Measurements from ENCODE around the gene APOD.

APOD gene

DNA sequence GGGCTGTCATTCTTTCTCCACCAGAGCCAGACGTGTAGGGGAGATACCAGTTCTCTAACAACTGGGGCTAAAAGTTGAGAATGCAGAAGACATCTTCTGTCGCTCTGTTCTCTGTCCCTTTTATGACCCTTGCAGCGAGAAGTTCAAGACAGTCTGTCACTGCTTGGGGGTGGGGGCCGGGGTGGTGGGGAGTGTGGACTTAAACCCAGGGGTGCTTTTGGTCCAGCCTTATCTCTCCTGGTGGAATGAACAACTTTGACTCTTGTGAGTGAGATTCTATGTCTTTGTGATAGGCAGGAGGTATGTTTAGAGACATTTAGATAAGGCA lies 767 bp upstream of the APOD start:
- DNase-seq, result no peak

DNA sequence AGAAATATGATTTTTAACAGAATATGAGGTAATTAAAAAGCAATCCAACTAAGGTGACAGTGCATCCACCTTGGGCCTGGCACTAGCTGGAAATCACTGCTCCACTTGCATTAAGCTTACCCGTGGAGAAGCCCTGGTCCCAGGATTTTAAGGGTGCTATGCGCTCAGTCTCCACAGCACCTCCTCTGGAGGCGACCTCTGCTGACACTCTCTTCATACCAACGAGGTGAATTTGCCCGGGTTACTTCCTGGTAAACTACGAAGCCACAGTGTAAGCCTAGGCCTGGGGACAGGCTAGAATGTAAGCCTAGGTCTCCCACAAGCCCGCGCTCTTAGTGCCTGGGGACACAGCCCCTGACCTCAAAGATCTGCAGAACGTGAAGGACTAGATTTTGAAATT lies 793 bp downstream of the APOD start:
- no peak for DNase-seq

DNA sequence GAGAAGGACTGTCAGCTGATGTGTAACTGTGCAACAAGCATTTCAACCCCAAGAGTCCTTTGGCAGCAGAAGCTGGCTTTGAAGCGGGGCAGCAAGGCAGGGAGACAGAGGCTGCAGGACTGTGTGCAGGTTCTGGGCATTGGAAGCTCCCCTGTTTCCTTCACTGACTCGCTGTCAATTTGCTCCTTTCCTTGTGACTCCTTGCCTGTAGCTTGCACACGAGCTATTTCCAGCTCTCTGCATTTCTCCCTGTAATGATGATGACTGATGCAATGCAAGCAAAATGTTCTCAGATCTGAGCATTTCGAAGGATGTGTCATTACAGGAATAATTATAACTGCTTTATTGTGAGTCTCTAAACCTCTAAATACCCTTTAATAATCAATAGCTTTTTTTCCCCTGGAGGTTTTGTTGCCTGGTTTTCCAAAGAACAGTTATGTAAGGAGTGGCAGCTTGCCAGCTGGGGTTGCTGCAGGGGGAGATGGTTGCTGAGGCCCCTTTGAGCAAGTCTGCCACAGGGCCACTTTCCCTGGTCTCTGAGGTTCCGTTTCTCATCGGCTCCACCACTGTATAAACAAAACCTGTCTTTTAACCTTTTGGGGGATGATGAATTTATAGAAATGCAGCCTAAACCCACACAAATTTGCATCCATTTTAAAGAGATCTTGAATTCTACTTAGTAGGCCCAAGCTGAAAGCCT lies 2.8 kb downstream of the APOD start:
- DNase-seq, result no peak

DNA sequence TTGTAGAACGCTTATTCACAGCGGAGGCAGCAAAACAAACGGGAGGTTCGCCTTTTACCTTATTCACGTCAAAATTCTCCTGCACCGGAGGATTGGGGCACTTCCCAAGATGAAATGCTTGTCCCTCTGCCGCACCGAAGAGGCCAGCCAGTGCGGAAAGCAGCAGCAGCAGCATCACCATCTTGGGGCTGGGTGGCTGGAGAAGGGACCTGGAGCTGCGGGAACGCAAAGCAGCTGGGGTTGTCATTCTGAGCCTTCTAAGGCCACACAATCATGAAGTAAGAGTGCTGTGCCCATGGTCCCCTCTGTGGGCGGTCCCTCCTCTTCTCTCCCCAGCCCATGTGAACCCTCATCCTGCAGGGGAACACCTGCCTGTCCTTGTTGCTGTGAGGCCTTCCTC lies 4.5 kb downstream of the APOD start:
- no peak for DNase-seq

DNA sequence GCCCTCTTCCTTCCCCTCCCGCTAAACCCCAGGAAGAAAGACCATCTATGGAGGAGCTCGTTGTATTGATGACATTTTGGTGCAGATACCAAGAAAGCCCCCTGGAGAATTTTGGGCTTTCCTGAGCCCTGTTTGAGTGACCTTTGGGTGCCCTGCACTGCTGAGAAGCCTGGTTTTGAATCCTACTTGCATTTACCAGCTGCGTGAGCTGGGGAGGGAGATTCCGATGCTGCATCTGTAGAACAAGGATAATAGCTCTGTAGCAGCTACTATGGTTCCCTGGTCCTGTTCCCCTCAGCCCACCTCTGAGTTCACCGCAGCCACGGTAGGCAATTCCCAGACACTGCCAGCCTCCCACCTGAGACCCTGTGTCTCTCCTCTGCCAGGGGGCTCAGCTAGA lies 5.2 kb downstream of the APOD start:
- no peak for DNase-seq

DNA sequence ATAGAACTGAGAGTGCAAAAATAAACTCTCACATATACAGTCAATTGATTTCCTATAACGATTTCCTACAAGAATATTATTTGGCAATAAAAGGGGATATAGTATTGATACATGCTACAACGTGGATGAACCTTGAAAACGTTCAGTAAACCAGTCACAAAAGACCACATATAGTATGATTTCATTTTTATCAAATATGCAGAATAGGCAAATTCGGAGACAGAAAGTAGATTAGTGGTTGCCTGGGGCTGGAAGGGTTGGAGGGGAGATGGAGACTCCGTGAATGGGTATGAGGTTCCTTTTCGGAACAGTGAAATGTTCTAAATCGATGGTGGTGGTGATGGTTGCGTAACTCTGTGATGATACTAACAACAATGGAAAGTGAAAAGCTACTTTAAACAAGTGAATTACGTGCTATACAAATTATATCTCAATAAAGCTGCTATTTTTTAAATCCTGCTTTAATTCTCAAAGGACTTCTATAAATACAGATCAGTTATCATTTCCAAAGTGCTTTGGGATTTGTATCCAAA lies 6.0 kb downstream of the APOD start:
- no peak for DNase-seq

DNA sequence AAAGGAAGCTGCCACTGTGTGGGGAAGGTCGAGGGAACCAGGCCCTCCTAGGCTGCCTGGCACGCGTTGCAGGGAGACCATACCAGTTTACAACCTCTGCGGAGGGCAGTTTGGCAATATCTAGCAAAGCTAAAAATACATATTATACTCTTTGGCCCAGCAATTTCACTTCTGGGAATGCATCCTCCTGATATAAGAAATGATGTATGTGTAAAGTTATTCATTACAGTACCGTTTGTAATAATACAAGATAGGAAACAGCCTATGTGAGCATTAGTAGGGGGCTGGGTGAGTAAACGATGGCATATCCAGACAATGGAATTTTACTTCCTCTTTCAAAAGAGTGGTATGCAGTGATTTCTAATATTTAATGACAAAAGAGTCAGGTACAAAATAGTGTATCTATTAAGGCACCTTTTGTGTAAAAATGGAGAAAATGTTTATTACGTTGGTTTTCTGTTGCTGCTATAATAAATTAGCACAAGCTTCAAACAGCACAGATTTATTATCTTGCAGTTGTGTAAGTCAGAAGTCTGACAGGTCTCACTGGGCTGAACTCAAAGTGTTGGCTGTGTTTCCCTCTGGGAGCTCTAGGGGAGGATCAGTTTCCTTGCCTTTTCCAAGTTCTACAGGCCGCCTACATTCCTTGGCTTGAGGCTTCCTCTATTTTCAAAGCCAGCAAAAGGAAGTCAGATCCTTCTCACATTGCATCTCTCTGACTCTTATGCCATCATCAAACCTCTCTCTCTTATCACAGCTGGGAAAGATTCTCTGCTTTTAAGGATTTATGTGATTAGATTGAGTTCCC lies 9.0 kb downstream of the APOD start:
- DNase-seq, result no peak

DNA sequence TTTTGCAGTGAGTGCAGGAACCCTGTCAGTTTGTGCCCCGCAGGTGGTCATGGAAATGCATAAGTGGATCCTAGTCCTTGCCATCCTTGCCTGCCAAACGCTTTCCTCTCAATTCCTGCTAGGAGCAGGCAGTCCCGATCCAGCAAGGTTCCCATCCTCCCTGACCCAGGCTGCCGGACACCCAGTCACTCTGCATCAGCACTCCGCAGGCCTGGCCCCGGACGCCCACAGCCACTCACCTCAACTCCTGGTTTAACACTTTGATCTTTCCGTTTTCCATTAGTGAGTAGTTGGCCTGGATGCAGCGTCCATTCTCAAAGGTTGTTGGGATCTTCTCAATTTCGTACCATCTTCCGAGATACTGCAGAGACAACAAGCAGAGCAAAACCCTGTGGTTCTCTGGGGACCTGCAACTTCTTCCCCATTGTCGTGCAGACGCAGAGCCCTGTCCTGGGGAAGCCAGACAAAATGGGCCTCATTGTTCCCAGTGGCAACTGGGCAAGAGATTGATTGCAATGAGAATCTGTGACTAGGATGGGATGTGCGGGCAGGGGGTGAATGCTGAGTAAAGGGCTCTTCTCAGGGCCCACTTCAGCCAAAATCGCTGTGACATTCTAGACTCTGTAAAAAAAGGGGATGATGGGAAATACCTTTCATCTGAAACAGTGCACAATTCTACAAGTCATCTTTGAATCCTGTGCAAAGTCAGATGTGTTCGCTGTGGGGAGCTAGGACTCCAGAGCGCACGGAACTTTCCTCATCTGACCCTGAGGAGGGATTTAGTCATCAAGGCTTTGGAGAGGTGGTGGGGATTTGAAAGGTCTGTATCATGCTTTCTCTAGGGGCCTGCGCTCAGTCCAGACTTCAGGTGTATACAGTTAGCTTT lies 9.9 kb downstream of the APOD start:
- no peak for DNase-seq

DNA sequence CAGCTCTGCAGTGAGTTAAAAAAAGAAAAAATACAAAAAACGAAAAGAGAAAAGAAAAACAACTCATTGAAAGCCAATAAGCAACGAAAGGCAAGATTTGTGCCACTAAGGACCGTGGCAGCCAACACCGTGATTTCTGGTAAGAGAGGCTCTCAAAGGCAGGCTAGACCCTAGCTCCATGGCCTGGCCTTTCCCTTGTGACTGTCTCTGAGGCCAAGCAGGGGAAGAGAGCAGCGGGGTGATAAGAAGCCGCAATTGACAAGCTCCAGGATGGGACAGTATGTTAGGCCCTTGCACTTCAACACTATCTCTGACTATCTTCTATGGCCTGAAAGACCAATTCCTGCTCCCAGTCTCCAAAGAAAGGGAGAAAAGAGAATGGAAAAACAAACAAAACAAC lies 12.4 kb downstream of the APOD start:
- no peak for DNase-seq

DNA sequence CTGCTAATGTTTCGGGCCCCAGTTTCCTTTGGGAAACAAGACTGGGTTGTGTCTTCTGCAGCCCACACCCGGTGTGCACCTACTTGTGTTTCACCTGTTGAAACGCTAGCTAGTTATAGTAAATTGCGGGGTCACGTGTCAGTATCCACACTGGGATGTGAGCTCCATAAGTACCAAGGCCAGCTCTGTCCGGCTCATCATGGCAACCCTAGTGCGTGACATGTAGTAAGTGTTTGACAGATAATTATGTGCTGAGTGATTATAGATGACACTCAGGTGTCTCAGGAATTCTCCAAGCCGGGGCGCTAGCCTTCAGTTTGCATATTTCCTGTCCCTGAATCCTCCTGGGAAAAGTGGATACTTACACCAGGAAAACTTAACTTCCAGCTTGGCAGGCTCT lies 12.8 kb downstream of the APOD start:
- DNase-seq, result no peak

DNA sequence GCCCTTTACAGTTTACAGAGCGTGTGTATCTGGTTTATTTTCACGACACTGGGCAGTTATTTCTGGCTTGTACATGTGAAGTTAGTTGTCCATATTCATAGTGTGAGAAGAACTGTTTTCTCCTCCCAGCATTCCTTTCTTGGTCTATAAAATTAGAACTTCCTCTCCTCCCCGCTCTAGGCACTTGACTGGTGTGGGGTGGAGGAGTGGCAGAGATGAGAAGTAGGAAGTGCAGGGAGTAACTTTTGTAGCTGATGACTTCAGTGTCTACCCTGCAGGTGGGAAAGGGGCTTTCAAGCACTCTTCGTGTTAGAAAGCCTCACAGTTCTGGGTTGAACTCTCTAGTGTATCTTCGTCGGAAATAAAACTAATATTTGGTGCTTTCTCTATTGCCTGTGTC lies 13.4 kb downstream of the APOD start:
- DNase-seq, result no peak

DNA sequence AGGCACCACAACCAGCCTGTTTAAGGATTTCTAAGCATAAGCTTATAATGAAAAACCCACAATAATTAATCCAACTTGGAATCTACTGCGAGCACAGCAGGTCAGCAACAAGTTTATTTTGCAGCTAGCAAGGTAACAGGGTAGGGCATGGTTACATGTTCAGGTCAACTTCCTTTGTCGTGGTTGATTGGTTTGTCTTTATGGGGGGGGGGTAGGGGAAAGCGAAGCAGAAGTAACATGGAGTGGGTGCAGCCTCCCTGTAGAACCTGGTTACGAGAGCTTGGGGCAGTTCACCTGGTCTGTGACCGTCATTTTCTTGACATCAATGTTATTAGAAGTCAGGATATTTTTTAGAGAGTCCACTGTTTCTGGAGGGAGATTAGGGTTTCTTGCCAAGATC lies 15.1 kb downstream of the APOD start:
- no peak for DNase-seq

DNA sequence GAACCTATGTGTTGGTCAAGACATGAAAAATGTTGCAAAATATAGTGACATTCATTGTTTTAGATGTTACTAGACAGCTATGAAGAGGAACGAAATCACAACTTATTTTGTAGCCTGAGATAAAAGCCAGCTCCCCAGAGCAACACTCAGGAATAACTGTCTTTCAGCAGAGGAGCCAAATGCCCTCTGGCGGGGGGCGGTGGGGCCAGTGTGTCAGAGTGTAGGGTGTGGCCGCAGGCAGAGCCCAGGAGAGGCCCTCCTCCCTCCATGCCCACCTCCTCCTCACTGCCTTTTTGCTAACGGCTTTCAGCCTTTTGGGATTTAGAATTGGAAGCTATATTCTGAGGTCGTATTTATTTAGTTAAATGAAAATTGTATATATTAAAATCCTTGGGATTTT lies 16.9 kb downstream of the APOD start:
- no peak for DNase-seq

DNA sequence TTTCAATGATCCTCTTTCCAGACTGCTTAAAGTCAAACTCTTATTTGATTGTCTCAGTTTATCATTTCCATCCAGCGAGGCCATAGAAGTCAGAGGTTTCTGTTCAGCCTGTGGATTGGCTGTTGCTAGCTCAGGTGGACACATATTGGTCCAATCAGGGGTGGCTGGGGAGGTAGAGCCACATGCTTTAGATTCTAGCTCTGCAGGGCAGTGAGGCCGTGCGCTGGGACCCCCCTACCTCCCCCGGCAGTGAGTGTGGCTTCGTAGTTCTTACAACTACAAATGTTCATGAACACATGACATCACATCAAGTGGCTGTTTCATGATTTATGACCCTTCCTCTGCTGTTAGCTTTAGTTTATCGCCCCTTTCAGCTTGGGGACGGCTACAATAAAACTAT lies 18.0 kb downstream of the APOD start:
- DNase-seq, result no peak

DNA sequence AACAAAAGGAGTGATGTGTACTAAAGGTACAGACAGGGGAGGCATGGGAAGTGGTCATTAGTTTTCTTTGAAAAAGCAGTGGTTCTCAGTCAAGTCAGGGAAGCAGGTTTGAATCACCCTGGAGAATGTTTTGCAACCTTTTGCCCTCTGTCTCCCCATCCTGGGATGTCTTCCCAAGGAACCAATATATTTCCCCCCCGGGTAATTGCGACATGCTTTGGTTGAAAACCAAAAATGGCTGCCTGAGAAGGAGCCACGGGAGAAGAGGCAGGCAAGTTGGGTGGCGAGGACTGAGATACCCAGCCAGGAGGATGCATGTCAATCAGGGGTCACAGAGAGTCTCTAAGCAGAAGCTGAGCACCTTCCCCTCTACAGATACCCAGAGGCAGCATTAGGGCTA lies 20.4 kb downstream of the APOD start:
- no peak for DNase-seq

DNA sequence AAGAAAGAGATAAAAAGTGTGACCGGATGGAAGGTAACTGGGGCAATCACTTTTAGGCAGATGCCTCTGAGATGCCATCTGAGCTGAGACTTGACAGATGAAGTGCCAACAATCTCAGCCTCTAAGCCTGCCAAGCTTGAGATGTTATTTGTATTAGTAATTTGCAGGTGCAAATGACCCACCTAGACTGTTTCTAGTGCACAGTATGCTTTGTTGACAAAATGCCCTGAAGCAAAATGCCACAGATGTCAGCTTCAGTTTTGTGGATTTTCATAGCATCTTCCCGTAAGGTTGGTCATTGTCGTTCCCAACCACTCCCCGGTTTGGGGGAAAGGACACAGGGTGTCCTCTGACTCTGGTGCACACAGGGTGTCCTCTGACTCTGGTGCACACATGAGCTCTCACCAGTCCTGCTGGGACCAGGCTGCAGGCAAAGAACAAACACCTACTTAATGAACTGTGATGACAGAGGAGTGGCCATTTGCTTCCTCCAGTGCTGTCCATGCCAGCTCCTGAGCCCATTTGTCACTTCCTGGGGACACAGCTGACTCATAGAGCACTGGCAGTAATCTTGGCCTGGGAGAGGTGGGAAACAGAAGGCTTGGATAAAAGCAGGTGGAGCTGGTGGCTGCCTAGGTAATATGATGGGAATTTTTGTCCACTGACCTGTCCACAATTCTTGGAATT lies 23.9 kb downstream of the APOD start:
- no peak for DNase-seq

DNA sequence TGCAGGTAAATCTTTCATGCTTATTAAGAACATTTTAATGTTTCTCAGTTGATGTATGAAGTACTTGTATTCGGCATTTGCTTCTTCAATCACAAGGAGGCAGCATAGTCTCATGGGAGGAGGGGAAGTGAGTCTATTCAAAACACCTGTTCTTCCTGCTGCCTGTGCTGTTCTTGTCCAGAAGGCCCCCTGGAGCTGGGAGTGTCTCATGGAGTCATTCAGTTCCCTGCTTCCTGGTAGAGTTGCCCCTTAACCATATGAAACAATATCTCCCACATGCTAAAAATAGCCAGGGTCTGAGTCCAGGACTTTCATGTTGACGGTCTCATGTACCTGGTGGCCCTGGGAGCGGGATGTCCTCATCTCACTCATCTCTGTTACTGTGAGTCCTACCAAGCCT lies 25.1 kb downstream of the APOD start:
- DNase-seq, result peak; percentile 46 to 73

DNA sequence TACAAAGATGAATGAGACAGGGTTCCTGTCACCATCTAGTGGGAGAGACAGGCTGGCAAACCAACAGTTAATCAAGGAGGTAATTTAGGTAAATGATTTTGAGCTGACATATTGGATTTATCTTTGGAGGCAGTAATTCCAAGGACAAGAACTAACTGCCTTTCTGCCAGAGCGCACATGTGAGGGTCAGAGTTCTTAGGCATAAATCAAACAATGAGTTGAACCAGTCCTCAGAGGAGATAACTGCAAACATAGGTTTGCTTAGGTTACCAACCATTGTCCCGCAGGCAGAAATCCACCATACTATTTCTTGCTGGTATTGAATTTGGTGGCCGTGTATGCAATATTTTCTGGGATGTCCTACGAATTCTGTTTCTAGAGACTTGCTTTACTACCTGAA lies 26.4 kb downstream of the APOD start:
- DNase-seq, result no peak

DNA sequence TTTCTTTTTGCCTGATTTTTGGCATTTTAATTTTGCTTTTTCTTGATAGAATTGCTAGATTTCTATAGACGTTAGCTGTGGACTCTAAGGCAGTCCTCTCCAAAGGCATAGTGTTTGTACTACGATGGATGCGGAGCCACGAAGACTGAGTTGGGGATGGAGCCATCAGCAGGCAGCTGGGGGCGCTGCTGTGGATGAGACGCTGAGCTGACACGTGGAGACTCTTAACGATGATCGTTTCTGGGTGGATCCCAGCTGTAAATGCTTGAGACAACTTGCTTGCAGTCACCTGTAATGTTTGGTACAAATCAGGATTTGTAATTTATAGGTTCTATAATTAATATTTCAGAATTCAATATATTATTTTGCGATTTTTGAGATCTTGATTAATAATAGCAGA lies 27.4 kb downstream of the APOD start:
- no peak for DNase-seq

DNA sequence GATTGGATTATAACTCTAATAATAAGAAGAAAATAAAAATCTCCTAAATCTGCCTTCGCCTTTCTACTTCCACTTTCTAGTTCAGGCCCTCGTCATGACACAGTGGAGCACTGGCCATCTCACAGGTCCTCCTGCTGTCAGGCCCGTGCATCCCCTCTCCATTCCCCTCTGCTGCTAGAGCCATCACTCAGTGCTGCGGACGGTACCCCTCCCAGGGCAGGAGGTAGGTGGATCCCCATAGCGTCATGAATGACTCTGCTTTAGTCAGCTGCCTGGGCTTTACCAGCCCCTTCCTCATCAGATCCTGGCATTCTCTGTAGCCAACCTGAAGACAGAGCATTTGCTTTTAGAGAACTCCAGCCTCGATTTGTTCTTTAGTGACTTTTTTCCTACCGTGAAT lies 28.6 kb downstream of the APOD start:
- no peak for DNase-seq

DNA sequence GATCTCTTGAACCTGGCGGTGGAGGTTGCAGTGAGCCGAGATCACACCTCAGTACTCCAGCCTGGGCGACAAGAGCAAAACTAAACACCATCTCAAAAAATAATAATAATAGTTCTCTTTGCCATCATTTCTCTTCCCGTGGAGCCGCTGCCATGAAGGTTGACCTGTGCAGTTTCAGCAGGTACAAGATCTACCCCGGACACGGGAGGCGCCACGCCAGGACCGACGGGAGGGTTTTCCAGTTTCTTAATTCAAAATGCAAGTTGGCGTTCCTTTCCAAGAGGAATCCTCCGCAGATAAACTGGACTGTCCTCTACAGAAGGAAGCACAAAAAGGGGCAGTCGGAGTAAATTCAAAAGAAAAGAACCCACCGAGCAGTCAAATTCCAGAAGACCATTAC lies 29.3 kb downstream of the APOD start:
- DNase-seq, result no peak

DNA sequence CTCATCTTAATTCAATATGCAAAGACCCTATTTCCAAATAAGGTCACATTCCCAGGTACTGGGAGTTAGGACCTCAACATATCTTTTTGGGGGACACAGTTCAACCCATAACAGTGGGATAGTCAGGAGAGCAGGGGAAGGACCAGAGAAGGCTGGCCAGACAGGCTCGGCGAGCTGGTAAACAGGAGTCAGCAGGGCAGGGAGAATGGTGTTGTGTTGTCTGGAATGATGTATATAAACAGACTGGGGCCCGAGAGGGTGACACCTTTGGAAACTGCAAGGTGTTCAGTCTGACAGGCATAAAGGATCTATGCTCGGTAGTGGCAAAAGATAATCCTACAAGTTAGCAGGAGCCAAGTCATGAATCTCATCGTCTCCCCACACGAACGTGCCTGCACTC lies 30.5 kb downstream of the APOD start:
- DNase-seq, result no peak

DNA sequence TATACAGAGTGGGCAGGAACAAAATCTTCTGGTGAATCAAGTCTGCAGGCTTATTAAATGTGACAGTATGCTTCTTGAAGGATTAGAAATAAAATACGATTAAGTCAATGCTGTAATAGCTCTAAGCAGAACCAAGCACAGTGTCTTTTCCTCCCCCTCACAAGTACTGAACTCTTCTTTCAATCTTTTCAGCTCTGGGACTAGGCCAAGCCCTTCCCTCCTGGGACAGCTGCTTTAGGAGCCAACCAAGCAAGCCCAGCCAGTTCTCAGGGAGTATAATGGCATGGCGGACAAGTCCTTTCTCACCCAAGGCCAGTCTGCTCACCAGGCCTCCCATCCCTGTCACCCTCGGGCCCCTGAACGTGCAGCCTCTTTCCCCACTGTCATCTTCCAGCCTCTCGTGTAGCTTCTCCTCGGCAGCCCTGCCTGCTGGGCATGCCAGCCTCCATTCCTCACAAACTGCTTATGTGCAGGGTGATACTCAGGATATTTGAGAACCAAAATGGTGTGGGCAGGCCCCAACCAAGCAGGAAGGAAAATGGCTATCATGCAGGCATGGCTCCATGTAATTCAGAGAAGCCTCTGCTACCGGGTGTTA lies 32.3 kb downstream of the APOD start:
- DNase-seq, result no peak

Data from CD4-positive, alpha-beta T cell treated with Interferon alpha-2 for 1 hour (primary cell).